Nephron (organoid): ENCODE measurements around the gene PCED1B.

Experiments used
- H3K27ac Mint-ChIP-seq, 3 experiments: 2 replicates each; pipeline ENCODE4 v1.8.0; 2020; ENCODE audit warnings: mixed read lengths in 3 of 3, mild to moderate bottlenecking in 2 of 3, moderate library complexity in 1 of 3
- H3K27me3 Mint-ChIP-seq: 2 replicates; pipeline ENCODE4 v1.8.0; 2021; ENCODE audit warnings: low read depth, mild to moderate bottlenecking, moderate library complexity, mixed read lengths
- H3K36me3 Mint-ChIP-seq: 2 replicates; pipeline ENCODE4 v1.8.0; 2020; ENCODE audit warnings: low read depth, mixed read lengths
- H3K4me1 Mint-ChIP-seq: 2 replicates; pipeline ENCODE4 v1.8.0; 2020; ENCODE audit warnings: mixed read lengths
- H3K4me3 Mint-ChIP-seq, 3 experiments: 2 replicates each; pipeline ENCODE4 v1.8.0; 2020; ENCODE audit warnings: mild to moderate bottlenecking in 3 of 3, mixed read lengths in 3 of 3, moderate library complexity in 2 of 3
- H3K9me3 Mint-ChIP-seq: 2 replicates; pipeline ENCODE4 v1.8.0; 2020; ENCODE audit warnings: mixed read lengths
- TF ChIP-seq, protein P1 (sequence below), 3 experiments: fragments of 200-600 bp; sonication (generic); IDR thresholded peaks; one replicate each; pipeline ENCODE4 v1.5.0; 2021; ENCODE audit warnings: antibody characterized with exemption in 3 of 3; ENCODE audit not compliant: unreplicated experiment in 3 of 3

PCED1B gene

DNA sequence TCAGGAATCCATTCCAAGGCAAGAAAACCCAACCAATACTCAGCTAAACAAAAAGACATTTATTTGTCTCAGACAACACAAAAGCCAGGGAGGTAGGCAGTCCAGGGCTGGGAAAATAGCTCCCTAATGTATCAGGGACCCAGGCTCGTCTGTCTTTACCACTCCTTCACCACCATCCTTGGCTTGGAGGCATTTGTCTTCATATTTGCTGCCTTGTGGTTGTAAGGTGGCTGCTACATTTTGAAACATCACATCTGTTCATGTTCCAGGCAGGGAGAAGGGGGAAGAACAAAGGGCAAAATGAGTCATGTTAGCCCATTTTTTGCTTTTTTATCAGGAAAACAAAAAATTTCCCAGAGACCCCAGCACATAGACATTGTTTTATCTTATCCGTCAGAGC is 44.8 kb upstream of the PCED1B start:
- H3K27ac Mint-ChIP-seq: peak overlapping the region in 2 of 3 experiments; percentile 5 to 16
- no peaks in the 10 kb centered on the region for H3K9me3 Mint-ChIP-seq
- no peak overlapping the region for H3K4me3 Mint-ChIP-seq
- TF ChIP-seq, protein P1, sequence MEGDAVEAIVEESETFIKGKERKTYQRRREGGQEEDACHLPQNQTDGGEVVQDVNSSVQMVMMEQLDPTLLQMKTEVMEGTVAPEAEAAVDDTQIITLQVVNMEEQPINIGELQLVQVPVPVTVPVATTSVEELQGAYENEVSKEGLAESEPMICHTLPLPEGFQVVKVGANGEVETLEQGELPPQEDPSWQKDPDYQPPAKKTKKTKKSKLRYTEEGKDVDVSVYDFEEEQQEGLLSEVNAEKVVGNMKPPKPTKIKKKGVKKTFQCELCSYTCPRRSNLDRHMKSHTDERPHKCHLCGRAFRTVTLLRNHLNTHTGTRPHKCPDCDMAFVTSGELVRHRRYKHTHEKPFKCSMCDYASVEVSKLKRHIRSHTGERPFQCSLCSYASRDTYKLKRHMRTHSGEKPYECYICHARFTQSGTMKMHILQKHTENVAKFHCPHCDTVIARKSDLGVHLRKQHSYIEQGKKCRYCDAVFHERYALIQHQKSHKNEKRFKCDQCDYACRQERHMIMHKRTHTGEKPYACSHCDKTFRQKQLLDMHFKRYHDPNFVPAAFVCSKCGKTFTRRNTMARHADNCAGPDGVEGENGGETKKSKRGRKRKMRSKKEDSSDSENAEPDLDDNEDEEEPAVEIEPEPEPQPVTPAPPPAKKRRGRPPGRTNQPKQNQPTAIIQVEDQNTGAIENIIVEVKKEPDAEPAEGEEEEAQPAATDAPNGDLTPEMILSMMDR (IDR thresholded peaks at IDR 0.05; ENCODE audit: unreplicated experiment in 3 of 3): no peak
- no peaks in the 10 kb centered on the region for H3K36me3 Mint-ChIP-seq
- no peaks in the 10 kb centered on the region for H3K27me3 Mint-ChIP-seq
- peaks cover 16% of the 10 kb centered on the region for H3K4me1 Mint-ChIP-seq

DNA sequence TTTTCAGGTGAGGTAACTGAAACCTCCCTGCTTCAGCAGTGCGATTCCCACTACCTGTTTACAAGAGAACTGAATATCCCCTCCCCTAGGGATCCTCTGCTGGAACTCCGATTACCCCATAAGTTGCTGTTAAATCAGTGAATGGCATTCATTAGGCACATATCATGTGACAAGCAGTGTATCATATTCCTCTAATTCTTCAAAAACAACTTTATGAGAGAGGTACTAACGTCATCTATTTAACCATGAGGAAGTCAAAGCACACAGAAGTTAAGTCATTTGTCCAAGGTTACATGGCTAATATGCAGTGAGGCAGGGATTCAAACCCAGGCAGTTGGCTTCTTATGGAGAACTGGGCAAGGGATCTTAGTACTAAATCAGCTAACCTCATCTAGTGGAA is 43.9 kb upstream of the PCED1B start:
- TF ChIP-seq, protein P1 (IDR thresholded peaks at IDR 0.05; ENCODE audit: unreplicated experiment in 3 of 3): no peak
- Mint-ChIP-seq H3K4me1 (peaks cover 16% of the 10 kb centered on the region), H3K4me3 (no peak overlapping the region), H3K27me3 (no peaks in the 10 kb centered on the region), H3K27ac (peak overlapping the region; percentile 5 to 18 (median 16)), H3K9me3 (no peaks in the 10 kb centered on the region), H3K36me3 (no peaks in the 10 kb centered on the region)

DNA sequence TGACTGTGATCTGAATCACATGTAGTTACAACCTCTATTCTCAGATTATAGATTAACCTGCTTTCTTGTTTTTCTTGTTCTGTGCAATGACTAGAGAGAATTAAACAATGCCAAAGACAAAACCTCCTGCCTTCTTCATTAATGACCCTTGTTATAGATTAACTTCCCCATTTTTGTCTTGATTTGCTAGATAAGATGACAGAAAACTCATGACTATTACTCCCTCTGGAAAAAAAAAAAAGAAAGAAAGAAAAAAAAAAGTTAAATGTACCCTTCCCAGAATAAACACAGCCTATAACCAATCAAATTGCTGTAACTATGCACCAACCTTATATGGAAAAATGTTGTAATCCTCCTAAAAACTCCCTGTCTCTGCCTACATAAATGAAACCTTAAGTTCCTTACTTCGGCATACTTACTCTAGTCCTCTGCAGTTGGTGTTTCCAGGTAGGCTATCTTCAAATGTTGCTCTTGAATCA is 41.1 kb upstream of the PCED1B start:
- peaks cover 10% of the 10 kb centered on the region for H3K4me1 Mint-ChIP-seq
- peak overlapping the region; percentile 83 to 96 (median 84) for H3K27ac Mint-ChIP-seq
- TF ChIP-seq, protein P1 (IDR thresholded peaks at IDR 0.05; ENCODE audit: unreplicated experiment in 3 of 3): no peak
- H3K4me3 Mint-ChIP-seq: peak overlapping the region in 2 of 3 experiments; percentile 13 to 55
- no peaks in the 10 kb centered on the region for H3K36me3 Mint-ChIP-seq
- peaks cover 3% of the 10 kb centered on the region for H3K9me3 Mint-ChIP-seq
- H3K27me3 Mint-ChIP-seq: no peaks in the 10 kb centered on the region

DNA sequence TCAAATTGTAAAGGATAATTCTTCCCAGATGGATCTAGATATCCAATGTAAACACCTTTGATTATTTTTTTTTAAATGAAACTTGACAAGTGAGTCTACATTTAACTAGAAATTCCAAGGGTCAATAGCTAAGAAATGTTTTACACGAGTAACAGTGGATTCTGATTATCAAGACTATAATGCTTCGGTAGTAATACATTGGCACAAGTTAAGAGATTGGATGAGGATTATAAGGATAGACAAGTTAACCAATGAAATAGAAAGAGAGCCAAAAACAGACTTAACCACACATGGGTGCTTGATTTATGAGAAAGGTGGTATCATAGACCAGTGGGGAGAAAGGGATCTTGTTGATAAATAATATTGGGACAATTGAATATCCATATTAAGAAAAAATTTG is 40.3 kb upstream of the PCED1B start:
- H3K27me3 Mint-ChIP-seq: no peaks in the 10 kb centered on the region
- peaks cover 3% of the 10 kb centered on the region for H3K9me3 Mint-ChIP-seq
- no peaks in the 10 kb centered on the region for H3K36me3 Mint-ChIP-seq
- TF ChIP-seq, protein P1 (IDR thresholded peaks at IDR 0.05; ENCODE audit: unreplicated experiment in 3 of 3): no peak
- peaks cover 10% of the 10 kb centered on the region for H3K4me1 Mint-ChIP-seq
- H3K27ac Mint-ChIP-seq: peak overlapping the region; percentile 63 to 96 (median 63)
- no peak overlapping the region for H3K4me3 Mint-ChIP-seq

DNA sequence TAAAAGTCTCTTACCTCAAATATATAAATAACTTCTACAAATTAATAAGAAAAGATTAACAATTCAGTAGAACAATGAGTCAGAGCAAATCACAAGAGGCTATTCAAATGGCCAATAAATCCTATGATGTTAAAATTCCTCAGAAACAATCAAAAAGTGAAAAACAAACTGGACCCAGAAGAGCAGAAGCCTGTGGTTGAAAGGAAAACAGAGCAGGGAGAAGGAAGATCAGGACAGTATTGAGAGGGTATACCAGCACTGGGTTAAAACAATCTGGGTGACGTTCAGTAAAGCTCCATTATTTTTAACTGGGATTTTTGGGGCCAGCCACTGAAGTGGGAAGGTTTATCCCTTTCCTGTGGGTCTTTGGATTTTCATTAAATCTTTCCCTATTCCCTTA is 39.7 kb upstream of the PCED1B start:
- Mint-ChIP-seq H3K4me3 (no peak overlapping the region), H3K9me3 (peaks cover 3% of the 10 kb centered on the region), H3K36me3 (no peaks in the 10 kb centered on the region), H3K27ac (peak overlapping the region in 2 of 3 experiments; percentile 63 to 96), H3K4me1 (peaks cover 10% of the 10 kb centered on the region), H3K27me3 (no peaks in the 10 kb centered on the region)
- TF ChIP-seq, protein P1 (IDR thresholded peaks at IDR 0.05; ENCODE audit: unreplicated experiment in 3 of 3): no peak

DNA sequence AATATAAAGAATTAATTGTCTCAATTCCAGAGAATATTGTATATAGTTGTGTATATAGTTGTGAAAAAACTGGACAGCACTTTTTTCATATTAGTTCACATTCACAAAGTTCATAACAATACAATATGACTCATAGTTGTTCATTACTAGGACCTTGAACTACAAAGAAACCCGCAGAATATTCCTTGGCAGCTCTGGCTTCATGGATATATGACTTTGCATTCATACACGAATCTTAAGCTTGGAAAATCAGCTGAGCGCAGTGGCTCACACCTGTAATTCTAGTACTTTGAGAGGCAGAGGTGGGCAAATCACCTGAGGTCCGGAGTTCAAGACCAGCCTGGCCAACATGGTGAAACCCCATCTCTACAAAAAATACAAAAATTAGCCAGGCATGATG is 38.1 kb upstream of the PCED1B start:
- no peak overlapping the region for H3K4me3 Mint-ChIP-seq
- H3K27ac Mint-ChIP-seq: no peak overlapping the region
- no peaks in the 10 kb centered on the region for H3K36me3 Mint-ChIP-seq
- no peaks in the 10 kb centered on the region for H3K27me3 Mint-ChIP-seq
- H3K9me3 Mint-ChIP-seq: peaks cover 3% of the 10 kb centered on the region
- H3K4me1 Mint-ChIP-seq: peaks cover 10% of the 10 kb centered on the region
- TF ChIP-seq, protein P1 (IDR thresholded peaks at IDR 0.05; ENCODE audit: unreplicated experiment in 3 of 3): no peak
